ENCODE measurements around the gene IDI2.

IDI2 gene

DNA sequence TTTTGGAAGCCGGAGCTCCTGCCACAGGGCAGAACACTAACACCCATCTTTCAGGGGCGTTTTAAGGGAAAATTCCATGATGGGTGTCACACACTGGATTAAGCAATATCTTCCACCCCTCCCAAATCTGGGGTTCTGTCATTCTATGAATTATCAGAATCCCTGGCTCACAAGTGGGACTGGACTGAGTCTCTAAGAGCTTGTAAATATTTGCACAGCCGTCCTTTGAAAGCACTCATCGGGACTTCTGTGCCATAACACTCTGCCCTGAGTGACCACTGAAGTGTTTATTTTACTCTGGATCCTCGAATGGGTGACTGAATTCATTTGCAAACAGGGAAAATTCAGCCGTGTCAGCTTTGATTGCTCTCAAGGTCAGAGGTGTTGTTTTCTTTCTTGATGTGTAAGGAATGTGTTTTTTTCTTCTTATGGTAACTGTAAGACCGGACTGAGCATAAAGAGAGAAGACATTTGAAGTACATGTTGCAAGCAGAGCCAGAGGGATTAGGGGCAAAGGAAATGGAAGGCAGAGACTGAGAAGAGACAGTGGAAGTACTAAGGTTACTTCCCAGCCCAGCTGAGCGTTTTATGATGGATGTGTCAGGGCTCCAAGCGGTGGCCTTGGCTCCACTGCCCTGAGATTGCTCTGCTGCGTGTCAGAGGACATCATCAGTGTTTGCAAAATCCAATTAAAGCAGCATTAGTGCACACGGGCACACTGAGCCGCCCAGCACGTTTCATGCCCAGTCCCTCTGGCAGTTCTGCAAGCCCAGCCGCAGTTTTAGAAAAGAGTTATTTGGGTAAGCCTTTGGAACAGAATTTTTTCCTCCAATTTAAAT lies 55.1 kb downstream of the IDI2 start:
- no peak overlapping the region for H3K27ac Mint-ChIP-seq
- H3K4me3 Mint-ChIP-seq, result no peak overlapping the region
- H3K9me3 Mint-ChIP-seq, result no peaks in the 10 kb centered on the region
- peaks cover 5% of the 10 kb centered on the region for H3K4me1 Mint-ChIP-seq (ENCODE audit: low read depth)
- H3K36me3 Mint-ChIP-seq (ENCODE audit: low read depth), result no peaks in the 10 kb centered on the region
- H3K27me3 Mint-ChIP-seq (ENCODE audit: low read depth), result peaks cover 22% of the 10 kb centered on the region

GRCh38 chr10:969473-970150 lies 56.0 kb downstream of the IDI2 start:
- Mint-ChIP-seq H3K4me3 (no peak overlapping the region), H3K4me1 (ENCODE audit: low read depth) (peaks cover 5% of the 10 kb centered on the region), H3K27me3 (ENCODE audit: low read depth) (peaks cover 22% of the 10 kb centered on the region), H3K9me3 (no peaks in the 10 kb centered on the region), H3K27ac (no peak overlapping the region), H3K36me3 (ENCODE audit: low read depth) (no peaks in the 10 kb centered on the region)
